DOHH2 (cell line): Measurements from ENCODE around the gene TAB3.

Source experiments
- EZH2phosphoT487 ChIP-seq: fragments of 200-600 bp; sonication (generic); IDR thresholded peaks from 2 replicates; pipeline ENCODE4 v1.6.1; 2017; ENCODE audit warnings: borderline replicate concordance, mild to moderate bottlenecking, antibody characterized with exemption, low read length, moderate library complexity, mixed read lengths
- TF ChIP-seq, protein P1 (sequence below): fragments of 200-600 bp; sonication (generic); IDR thresholded peaks from one replicate; pipeline ENCODE4 v1.5.1; 2014; ENCODE audit warnings: antibody characterized with exemption, mild to moderate bottlenecking, low read depth, low read length; ENCODE audit not compliant: poor library complexity, severe bottlenecking

DNA sequence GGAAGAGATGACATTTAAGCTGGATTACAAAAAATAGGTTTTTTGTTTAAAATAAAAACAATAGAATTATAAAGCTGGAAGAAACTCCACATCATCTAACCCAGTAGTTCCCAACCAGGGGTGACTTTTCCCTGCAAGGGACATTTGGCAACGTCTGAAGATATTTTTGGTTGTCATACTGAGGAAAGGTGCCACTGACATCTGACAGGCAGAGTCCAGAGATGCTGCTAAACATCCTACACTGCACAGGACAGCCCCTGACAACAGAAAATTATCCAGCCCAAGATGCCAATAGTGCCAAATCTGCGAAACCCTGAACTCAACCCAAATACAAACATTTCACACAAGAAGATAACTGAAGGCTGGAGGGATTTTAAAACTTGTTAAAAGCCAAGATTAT, 18.5 kb downstream of the TAB3 start:
- TF ChIP-seq, protein P1, sequence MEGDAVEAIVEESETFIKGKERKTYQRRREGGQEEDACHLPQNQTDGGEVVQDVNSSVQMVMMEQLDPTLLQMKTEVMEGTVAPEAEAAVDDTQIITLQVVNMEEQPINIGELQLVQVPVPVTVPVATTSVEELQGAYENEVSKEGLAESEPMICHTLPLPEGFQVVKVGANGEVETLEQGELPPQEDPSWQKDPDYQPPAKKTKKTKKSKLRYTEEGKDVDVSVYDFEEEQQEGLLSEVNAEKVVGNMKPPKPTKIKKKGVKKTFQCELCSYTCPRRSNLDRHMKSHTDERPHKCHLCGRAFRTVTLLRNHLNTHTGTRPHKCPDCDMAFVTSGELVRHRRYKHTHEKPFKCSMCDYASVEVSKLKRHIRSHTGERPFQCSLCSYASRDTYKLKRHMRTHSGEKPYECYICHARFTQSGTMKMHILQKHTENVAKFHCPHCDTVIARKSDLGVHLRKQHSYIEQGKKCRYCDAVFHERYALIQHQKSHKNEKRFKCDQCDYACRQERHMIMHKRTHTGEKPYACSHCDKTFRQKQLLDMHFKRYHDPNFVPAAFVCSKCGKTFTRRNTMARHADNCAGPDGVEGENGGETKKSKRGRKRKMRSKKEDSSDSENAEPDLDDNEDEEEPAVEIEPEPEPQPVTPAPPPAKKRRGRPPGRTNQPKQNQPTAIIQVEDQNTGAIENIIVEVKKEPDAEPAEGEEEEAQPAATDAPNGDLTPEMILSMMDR, result no peak
- TF ChIP-seq EZH2phosphoT487, result no peak
